CD1c-positive myeloid dendritic cell (primary cell): ENCODE data around the gene CRELD2.

Experiments
- DNase-seq: peaks from one replicate; pipeline ENCODE4 v3.0.0-alpha.2; 2016; ENCODE audit errors: extremely low spot score

The CRELD2 gene

GRCh38 chr22:49887702-49888101 is 30.7 kb upstream of the CRELD2 start:
- DNase-seq, result no peak

- DNase-seq, result no peak
Measured at GRCh38 chr22:49889071-49889470, 29.4 kb upstream of the CRELD2 start.

GRCh38 chr22:49892226-49892899 is 26.1 kb upstream of the CRELD2 start:
- DNase-seq, result no peak

GRCh38 chr22:49893025-49893424 is 25.4 kb upstream of the CRELD2 start:
- no peak for DNase-seq

- no peak for DNase-seq
Measured at GRCh38 chr22:49894322-49895054, 23.9 kb upstream of the CRELD2 start.

GRCh38 chr22:49896201-49896600 is 22.2 kb upstream of the CRELD2 start:
- DNase-seq, result no peak

- no peak for DNase-seq
Measured at GRCh38 chr22:49897015-49897684, 21.3 kb upstream of the CRELD2 start.

- no peak for DNase-seq
Measured at GRCh38 chr22:49899530-49899929, 18.9 kb upstream of the CRELD2 start.

GRCh38 chr22:49900441-49901230 is 17.8 kb upstream of the CRELD2 start:
- DNase-seq, result no peak

- DNase-seq, result no peak
Measured at GRCh38 chr22:49901457-49901856, 17.0 kb upstream of the CRELD2 start.

- no peak for DNase-seq
Measured at GRCh38 chr22:49903322-49904039, 15.0 kb upstream of the CRELD2 start.

GRCh38 chr22:49904040-49904369 is 14.4 kb upstream of the CRELD2 start:
- no peak for DNase-seq

- DNase-seq, result no peak
Measured at GRCh38 chr22:49905465-49905864, 13.0 kb upstream of the CRELD2 start.

- DNase-seq, result no peak
Measured at GRCh38 chr22:49906071-49906798, 12.2 kb upstream of the CRELD2 start.

GRCh38 chr22:49906799-49907290 is 11.6 kb upstream of the CRELD2 start:
- no peak for DNase-seq

GRCh38 chr22:49907807-49908206 is 10.6 kb upstream of the CRELD2 start:
- no peak for DNase-seq

- DNase-seq, result no peak
Measured at GRCh38 chr22:49909476-49910205, 8.8 kb upstream of the CRELD2 start.

- DNase-seq, result no peak
Measured at GRCh38 chr22:49910229-49911155, 7.9 kb upstream of the CRELD2 start.
